Activated CD4-positive, alpha-beta T cell treated with anti-CD3 and anti-CD28 coated beads, Interleukin-2, amount 10 ng/mL, durations not matched to agents 24 days and 14 days (primary cell): Measurements from ENCODE around the gene TAF1B. TPM values are rescaled to one million over a fixed set of nuclear protein-coding genes. Genes with fewer than 3 reads are reported as not detected.
"Not testable (repeated sequence)": the region's sequence is repeated elsewhere in the genome, so short reads cannot be mapped to it uniquely, and the experiment has no call there.

Experiments
- DNase-seq: peaks from one replicate; pipeline ENCODE4 v3.0.0; 2022
- H3K27ac Mint-ChIP-seq: one replicate; pipeline ENCODE4 v1.8.0; 2022; ENCODE audit warnings: mild to moderate bottlenecking, mixed read lengths
- H3K27me3 Mint-ChIP-seq: one replicate; pipeline ENCODE4 v1.8.0; 2022; ENCODE audit warnings: mixed read lengths
- H3K36me3 Mint-ChIP-seq: one replicate; pipeline ENCODE4 v1.8.0; 2022; ENCODE audit warnings: low read depth, mild to moderate bottlenecking, mixed read lengths
- H3K4me1 Mint-ChIP-seq: one replicate; pipeline ENCODE4 v1.8.0; 2021; ENCODE audit warnings: mixed read lengths
- H3K4me3 Mint-ChIP-seq: one replicate; pipeline ENCODE4 v1.8.0; 2022; ENCODE audit warnings: mild to moderate bottlenecking, moderate library complexity, mixed read lengths
- H3K9me3 Mint-ChIP-seq: one replicate; pipeline ENCODE4 v1.8.0; 2021; ENCODE audit warnings: mixed read lengths
- intact Hi-C: fragments of 100-400 bp; cut with micrococcal nuclease; formaldehyde crosslinking; loops from one replicate; pipeline ENCODE4 v1.15.1; 2023
- total RNA-seq: library from RNA; stranded (reverse); gene quantifications from 2 replicates; pipeline ENCODE4 v1.2.3, GENCODE V29; 2022

TAF1B gene
- total RNA-seq, 1 donor from 2014 or later = 21.9 TPM

DNA sequence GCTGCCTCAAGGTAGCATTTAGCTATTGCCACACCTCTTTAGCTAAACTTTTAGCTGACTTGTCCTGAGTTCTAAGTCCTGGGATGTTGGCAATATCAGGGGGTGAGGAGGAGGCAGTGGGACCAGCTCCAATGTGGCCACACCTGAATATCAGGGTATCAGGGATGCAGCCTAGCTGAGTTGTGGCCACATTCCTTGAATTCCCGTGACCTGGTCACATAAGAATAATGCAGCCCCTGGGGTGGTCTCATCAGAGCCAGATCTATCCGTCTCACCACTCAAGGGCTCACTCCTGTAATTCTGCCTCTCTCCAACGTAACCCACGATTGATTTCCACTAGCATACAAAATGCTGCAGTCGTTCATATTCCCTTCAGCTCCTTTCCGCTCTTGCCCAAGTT is 11.6 kb upstream of the TAF1B start:
- intact Hi-C loops = no loop called here
- Mint-ChIP-seq H3K4me1 (peaks cover 15% of the 10 kb centered on the region), H3K9me3 (no peaks in the 10 kb centered on the region), H3K36me3 (no peaks in the 10 kb centered on the region), H3K27ac (no peak overlapping the region), H3K4me3 (no peak overlapping the region), H3K27me3 (peaks cover 43% of the 10 kb centered on the region)
- no peak for DNase-seq

GRCh38 chr2:9832586-9832985 is 10.7 kb upstream of the TAF1B start:
- Mint-ChIP-seq H3K36me3 (no peaks in the 10 kb centered on the region), H3K27ac (no peak overlapping the region), H3K9me3 (no peaks in the 10 kb centered on the region), H3K4me1 (peaks cover 15% of the 10 kb centered on the region), H3K4me3 (no peak overlapping the region), H3K27me3 (peaks cover 38% of the 10 kb centered on the region)
- no peak for DNase-seq
- intact Hi-C loops = no loop called here

DNA sequence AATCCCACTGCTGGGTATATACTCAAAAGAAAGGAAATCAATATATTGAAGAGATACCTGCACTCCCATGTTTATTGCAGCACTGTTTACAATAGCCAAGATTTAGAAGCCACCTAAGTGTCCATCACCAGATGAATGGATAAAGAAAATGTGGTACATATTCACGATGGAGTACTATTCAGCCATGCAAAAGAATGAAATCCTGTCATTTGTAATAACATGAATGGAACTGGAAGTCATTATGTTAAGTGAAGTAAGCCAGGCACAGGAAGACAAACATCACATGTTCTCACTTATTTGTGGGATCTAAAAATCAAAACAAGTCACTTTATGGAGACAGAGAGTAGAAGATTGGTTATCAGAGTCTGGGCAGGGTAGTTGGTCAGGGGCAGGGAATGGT is 8.2 kb upstream of the TAF1B start:
- peaks cover 27% of the 10 kb centered on the region for H3K27me3 Mint-ChIP-seq
- DNase-seq, H3K4me3 Mint-ChIP-seq, H3K9me3 Mint-ChIP-seq, H3K27ac Mint-ChIP-seq, H3K4me1 Mint-ChIP-seq, intact Hi-C loops, H3K36me3 Mint-ChIP-seq: not testable (repeated sequence)

DNA sequence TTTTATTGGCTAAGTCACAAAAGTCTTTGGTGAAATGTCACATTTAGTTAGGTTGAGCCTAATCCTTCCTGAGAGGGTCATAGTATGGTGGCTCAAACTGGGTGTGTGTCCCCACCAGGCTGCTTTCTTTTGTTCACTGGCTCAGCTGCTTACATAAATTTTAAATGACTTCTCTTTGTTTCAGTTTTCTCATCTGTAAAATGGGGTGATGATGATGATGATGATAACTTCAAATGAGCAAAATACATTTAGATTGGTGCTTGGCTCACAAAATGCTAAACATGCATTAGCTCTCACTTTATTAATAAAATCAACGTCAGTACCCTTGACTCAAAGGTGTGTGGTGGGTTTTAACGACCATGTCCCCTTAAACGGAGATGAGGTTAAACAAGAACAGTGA is 7.2 kb upstream of the TAF1B start:
- DNase-seq = no peak
- no peaks in the 10 kb centered on the region for H3K9me3 Mint-ChIP-seq

DNA sequence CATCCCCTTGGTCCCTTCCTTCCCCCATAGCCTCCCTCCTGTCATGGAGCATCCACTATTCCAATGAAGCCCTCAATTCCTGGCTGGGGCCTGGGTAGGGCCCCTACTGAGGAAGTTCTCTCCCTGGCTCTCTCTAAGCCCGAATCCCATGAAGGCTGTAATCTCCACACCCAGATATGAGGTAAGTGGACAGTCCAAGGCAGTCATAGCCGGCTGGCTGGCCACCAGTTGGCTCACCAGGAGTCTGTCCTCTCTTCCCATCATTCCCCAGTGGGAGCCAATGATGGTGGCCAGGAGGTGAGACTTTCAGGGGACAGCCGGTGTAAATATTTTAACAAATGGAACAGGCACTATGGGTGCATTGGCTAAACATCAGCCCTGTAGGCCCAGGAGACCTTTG is 6.8 kb upstream of the TAF1B start:
- H3K4me3 Mint-ChIP-seq = no peak overlapping the region
- no peaks in the 10 kb centered on the region for H3K36me3 Mint-ChIP-seq
- H3K4me1 Mint-ChIP-seq = peaks cover 2% of the 10 kb centered on the region
- H3K27ac Mint-ChIP-seq = no peak overlapping the region
- H3K27me3 Mint-ChIP-seq = peaks cover 27% of the 10 kb centered on the region
- H3K9me3 Mint-ChIP-seq = no peaks in the 10 kb centered on the region
- intact Hi-C loops = no loop called here
- DNase-seq = no peak

More for the DNA sequence above, 7.2 kb upstream of the TAF1B start:
- Mint-ChIP-seq H3K36me3 (no peaks in the 10 kb centered on the region), H3K27me3 (peaks cover 27% of the 10 kb centered on the region), H3K4me1 (peaks cover 2% of the 10 kb centered on the region), H3K27ac (no peak overlapping the region), H3K4me3 (no peak overlapping the region)
- intact Hi-C loops = no loop called here

GRCh38 chr2:9837451-9837850 is 5.8 kb upstream of the TAF1B start:
- no peak overlapping the region for H3K27ac Mint-ChIP-seq
- H3K36me3 Mint-ChIP-seq = no peaks in the 10 kb centered on the region
- H3K4me3 Mint-ChIP-seq = no peak overlapping the region
- H3K27me3 Mint-ChIP-seq = peaks cover 21% of the 10 kb centered on the region
- H3K4me1 Mint-ChIP-seq = peaks cover 2% of the 10 kb centered on the region
- intact Hi-C loops = no loop called here
- DNase-seq = no peak
- no peaks in the 10 kb centered on the region for H3K9me3 Mint-ChIP-seq

DNA sequence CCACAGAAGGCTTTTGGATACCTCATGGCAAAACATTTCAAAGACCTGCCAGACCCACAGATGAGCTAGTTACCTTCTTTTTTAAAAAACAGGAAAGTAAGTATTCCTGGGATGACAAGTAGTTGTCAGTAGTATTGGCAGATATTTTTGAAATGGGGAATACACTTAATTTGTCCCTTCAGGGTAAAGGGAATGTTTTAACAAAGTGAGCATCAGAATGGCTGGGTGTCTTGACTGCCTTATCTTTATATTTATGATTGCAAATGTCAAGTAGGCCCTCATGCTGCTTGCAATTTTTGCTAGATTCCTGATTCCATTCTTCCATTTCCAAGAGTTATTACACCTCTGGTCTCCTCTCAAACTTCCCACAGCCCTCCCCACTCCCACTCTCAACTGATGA is 4.9 kb upstream of the TAF1B start:
- intact Hi-C loops = no loop called here
- H3K27me3 Mint-ChIP-seq = peaks cover 16% of the 10 kb centered on the region
- H3K4me3 Mint-ChIP-seq = no peak overlapping the region
- H3K27ac Mint-ChIP-seq = no peak overlapping the region
- DNase-seq = no peak
- no peaks in the 10 kb centered on the region for H3K9me3 Mint-ChIP-seq
- no peaks in the 10 kb centered on the region for H3K36me3 Mint-ChIP-seq
- peaks cover 8% of the 10 kb centered on the region for H3K4me1 Mint-ChIP-seq

GRCh38 chr2:9842487-9843228 is 616 bp upstream of the TAF1B start:
- intact Hi-C loops = loop anchor here (1.0 to 2.0 kb wide), 6 partner anchors 60 to 970 kb away; partner anchors contain the start of genes CPSF3, ITGB1BP1, KLF11 and ODC1
- Mint-ChIP-seq H3K9me3 (no peaks in the 10 kb centered on the region), H3K36me3 (peaks cover 19% of the 10 kb centered on the region)

DNA sequence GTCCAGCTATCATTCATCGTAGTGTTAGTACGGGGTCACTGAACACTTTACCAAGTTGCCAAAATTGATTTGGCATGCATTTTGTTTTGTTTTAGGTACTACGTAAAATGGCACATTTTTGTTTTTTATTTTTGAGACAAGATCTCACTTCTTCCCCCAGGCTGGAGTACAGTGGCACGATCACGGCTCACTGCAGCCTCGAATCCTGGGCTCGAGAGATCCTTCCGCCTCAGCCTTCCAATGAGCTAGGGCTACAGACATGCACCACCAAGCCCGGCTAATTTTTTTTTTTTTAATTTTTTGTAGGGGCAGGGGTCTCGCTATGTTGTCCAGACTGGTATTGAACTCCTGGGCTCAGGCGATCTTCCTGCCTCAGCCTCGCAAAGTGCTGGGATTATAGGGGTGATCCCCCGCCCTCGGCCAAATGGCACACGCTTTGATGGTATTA is 786 bp downstream of the TAF1B start:
- Mint-ChIP-seq H3K9me3 (no peaks in the 10 kb centered on the region), H3K27me3 (no peaks in the 10 kb centered on the region), H3K4me3 (peak overlapping the region; percentile 92), H3K4me1 (peaks cover 34% of the 10 kb centered on the region), H3K36me3 (peaks cover 22% of the 10 kb centered on the region), H3K27ac (peak overlapping the region; percentile 92)
- DNase-seq = peak; percentile 66
- intact Hi-C loops = loop anchor here (1.0 to 2.0 kb wide), 2 partner anchors 59 to 276 kb away; no protein-coding TSS in a partner anchor

More at GRCh38 chr2:9842487-9843228, 616 bp upstream of the TAF1B start:
- Mint-ChIP-seq H3K27me3 (no peaks in the 10 kb centered on the region), H3K4me1 (peaks cover 34% of the 10 kb centered on the region), H3K4me3 (peak overlapping the region; percentile 92), H3K27ac (peak overlapping the region; percentile 92)
- DNase-seq = no peak

DNA sequence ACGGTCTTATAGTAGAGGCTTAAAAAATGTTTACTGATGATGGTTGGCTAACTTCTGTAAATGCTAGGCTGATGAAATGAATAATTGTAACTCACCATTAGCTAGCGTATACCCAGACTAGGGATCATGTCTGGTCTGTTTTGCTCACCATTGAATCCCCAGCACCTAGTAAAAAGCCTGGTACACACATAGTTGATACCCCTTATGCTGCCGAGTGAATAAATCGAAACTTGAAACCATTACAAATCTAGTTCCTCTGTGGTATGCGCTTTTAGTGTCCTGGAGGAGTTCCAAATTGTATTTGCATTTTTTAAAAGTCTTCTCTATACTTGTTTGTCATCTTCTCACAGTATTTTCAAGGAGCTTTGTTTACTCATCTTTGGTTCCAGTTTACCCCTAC is 1.3 kb downstream of the TAF1B start:
- no peaks in the 10 kb centered on the region for H3K27me3 Mint-ChIP-seq
- peaks cover 26% of the 10 kb centered on the region for H3K36me3 Mint-ChIP-seq
- H3K4me1 Mint-ChIP-seq = peaks cover 34% of the 10 kb centered on the region
- peak overlapping the region; percentile 92 for H3K27ac Mint-ChIP-seq
- intact Hi-C loops = loop anchor here (1.0 to 2.0 kb wide), 2 partner anchors 58 to 276 kb away; no protein-coding TSS in a partner anchor
- DNase-seq = no peak
- H3K9me3 Mint-ChIP-seq = no peaks in the 10 kb centered on the region
- peak overlapping the region; percentile 92 for H3K4me3 Mint-ChIP-seq

DNA sequence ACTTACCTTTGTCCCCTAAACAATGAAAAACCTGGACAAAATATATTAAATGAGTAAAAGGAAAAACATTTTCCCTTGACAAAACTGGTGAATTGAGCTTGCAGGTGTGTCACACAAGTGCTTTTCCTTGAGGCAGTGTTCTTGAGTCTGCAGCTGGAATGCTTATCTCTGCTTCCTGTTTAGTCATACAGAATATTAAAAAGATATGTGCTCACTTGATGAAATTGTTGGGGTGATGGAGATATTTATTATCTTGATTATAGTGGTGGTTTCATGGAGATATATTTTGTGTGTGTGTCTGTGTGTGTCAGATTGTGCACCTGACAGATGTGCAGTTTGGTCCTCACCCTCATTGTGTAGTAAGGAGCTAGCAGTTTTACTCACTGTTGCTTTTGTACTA is 3.3 kb downstream of the TAF1B start:
- H3K9me3 Mint-ChIP-seq = no peaks in the 10 kb centered on the region
- no peaks in the 10 kb centered on the region for H3K27me3 Mint-ChIP-seq
- peaks cover 34% of the 10 kb centered on the region for H3K4me1 Mint-ChIP-seq
- DNase-seq = no peak
- no peak overlapping the region for H3K4me3 Mint-ChIP-seq
- H3K27ac Mint-ChIP-seq = peak overlapping the region; percentile 39
- intact Hi-C loops = no loop called here
- H3K36me3 Mint-ChIP-seq = peaks cover 40% of the 10 kb centered on the region

DNA sequence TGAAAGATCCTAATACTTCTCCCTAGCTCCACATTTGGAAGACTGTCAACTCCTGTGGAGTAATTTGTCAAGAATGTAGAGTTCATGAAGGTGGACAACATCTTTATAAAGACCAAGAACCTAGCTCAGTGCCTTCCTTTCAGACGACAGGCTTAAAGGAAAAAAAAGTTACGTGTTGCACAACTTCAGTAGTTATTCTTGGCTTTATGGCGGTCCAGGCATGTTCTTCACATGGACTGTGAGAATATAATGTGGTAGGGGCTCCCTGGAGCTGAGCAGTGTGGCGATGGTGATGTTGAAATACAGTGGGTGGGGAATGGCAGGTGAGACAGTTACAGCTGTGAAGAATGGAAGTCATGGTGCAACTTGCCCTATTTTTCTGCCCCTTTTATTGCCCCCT is 3.9 kb downstream of the TAF1B start:
- no peak overlapping the region for H3K27ac Mint-ChIP-seq
- no peak for DNase-seq
- no peaks in the 10 kb centered on the region for H3K9me3 Mint-ChIP-seq
- intact Hi-C loops = no loop called here
- H3K36me3 Mint-ChIP-seq = peaks cover 44% of the 10 kb centered on the region
- no peaks in the 10 kb centered on the region for H3K27me3 Mint-ChIP-seq
- peaks cover 34% of the 10 kb centered on the region for H3K4me1 Mint-ChIP-seq
- no peak overlapping the region for H3K4me3 Mint-ChIP-seq

- Mint-ChIP-seq H3K4me1 (no peaks in the 10 kb centered on the region), H3K9me3 (peaks cover 13% of the 10 kb centered on the region), H3K27ac (no peak overlapping the region), H3K36me3 (peaks cover 78% of the 10 kb centered on the region), H3K27me3 (no peaks in the 10 kb centered on the region), H3K4me3 (no peak overlapping the region)
- no peak for DNase-seq
- intact Hi-C loops = no loop called here
These were observed 9.6 kb downstream of the TAF1B start for GRCh38 chr2:9852881-9853280.

DNA sequence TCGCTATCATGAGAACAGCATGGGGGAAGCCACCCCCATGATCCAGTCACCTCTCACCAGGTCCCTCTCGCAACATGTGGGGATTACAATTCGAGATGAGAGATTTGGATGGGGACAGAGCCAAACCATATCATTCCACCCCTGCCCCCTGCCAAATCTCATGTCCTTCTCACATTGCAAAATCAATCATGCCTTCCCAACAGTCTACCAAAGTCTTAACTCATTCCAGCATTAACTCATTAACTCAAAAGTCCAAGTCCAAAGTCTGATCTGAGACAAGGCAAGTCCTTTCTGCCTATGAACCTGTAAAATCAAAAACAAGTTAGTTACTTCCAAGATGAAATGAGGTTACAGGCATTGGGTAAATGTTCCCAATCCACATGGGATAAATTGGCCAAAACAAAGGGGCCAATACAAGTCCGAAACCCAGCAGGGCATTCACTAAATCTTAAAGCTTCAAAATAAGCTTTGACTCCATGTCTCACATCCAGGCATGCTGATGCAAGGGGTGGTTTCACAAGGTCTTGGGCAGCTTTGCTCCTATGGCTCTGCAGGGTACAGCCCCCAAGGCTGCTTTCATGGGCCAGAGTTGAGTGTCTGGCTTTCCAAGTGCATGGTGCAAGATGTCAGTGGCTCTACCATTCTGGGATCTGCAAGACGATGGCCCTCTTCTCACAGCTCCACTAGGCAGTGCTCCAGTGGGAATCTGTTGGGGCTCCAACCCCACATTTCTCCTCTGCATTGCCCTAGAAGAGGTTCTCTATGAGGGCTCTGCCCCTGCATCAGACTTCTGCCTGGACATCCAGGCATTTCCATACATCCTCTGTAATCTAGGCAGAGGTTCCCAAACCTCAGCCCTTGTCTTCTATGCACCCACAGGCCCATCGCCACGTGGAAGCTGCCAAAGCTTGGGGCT is 14.8 kb downstream of the TAF1B start:
- Mint-ChIP-seq H3K27me3 (no peaks in the 10 kb centered on the region), H3K27ac (no peak overlapping the region), H3K4me1 (no peaks in the 10 kb centered on the region), H3K4me3 (no peak overlapping the region), H3K36me3 (peaks cover 91% of the 10 kb centered on the region), H3K9me3 (peaks cover 34% of the 10 kb centered on the region)
- intact Hi-C loops = no loop called here
- DNase-seq = no peak
